Fibroblast of skin of abdomen (primary cell): Measurements from ENCODE around the gene STK4.

Experiments used
- DNase-seq: peaks from one replicate; pipeline ENCODE4 v3.0.0-alpha.2; 2013

STK4 gene

DNA sequence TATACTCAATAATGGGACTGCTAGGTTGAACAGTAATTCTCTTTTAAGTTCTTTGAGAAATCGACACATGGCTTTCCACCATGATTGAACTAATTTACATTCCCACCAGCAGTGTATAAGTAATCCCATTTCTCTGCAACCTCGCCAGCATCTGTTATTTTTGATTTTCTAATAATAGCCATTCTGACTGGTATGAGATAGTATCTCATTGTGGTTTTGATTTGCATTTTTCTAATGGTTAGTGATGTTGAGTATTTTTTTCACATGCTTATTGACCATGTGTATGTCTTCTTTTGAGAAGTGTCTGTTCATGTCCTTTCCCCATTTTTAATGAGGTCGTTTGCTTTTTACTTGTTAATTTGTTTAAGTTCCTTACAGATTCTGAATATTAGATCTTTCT, 66.5 kb downstream of the STK4 start:
- DNase-seq: peak; percentile 48

DNA sequence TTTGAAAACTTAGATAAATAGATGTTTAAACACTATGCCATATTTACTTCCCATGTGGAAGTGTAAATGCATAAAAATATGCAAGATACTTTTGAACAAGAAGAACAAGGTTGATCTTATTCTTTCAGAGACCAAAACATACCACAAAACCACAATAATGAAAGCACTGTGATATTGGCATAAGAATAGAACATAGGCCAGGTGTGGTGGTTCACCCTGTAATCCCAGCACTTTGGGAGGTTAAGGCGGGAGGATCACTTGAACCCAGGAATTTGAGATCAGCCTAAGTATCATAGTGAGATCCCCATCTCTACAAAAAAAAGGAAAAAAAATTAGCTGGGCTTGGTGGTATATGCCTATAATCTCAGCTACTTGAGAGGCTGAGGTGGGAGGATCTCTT, 68.1 kb downstream of the STK4 start:
- no peak for DNase-seq

DNA sequence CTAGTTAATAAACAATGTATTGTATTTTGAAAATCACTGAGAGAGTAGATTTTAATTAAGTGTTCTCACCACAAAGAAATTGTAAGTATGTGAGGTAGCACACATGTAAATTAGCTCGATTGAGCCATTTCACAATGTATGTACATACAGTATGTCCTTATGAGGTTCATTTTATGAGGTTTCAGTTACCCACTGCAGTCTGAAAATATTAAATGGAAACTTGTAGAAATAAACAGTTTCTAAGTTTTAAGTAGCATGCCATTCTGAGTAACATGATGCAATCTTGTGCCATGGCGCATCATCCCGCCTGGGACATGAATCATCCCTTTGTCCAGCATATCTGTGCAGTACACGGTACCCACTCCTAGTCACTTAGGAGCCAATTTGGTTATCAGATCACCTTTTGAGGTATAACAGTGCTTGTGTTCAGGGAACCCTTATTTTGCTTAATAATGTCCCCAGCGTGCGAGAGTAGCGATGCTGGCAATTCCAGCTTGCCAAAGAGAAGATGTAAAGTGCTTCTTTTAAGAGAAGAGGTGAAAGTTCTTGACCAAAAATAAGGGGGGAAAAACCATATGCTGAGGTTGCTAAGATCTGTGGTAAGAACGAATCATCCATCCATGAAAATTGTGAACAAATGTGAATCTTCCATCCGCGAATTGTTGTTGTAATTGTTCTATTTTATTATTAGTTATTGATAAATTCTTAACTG, 69.9 kb downstream of the STK4 start:
- DNase-seq: peak; percentile 62

DNA sequence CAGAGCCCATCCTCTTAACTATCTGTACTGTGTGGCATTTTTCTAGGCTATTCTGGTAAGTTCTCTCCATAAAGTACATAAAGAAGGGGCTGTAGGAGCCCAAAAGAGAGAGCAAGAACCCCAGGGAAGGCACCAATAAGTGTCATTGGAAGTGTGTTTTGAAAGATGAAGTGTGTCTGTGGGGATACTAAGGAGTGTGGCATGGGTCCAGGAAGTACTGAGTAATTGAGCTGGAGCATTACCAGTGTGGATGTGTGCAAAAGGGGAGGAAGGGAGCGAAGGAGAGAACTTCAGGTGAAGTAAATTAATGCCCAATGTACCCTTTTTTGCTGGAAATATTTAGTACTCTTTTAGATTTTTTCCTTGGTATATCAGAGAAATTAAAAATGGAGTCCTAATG, 70.7 kb downstream of the STK4 start:
- peak; percentile 54 for DNase-seq

DNA sequence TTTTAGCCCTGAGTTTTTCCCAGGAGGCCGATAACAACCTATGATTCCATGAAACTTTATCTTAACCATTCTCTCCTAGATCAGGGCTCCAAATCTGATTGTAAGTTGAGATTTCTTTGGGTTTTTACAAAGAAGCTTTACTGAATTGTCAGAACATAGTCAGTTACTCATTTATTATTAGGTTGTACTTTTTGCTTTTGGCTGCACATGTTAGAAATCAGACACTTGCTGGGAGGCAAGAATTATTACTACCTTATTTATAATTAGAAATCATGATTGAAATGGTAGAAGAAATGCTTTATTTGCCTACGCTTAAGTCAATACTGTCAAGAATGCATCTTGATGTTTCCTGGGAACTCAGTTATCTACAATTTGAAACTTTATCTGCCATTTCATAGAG, 71.3 kb downstream of the STK4 start:
- no peak for DNase-seq

DNA sequence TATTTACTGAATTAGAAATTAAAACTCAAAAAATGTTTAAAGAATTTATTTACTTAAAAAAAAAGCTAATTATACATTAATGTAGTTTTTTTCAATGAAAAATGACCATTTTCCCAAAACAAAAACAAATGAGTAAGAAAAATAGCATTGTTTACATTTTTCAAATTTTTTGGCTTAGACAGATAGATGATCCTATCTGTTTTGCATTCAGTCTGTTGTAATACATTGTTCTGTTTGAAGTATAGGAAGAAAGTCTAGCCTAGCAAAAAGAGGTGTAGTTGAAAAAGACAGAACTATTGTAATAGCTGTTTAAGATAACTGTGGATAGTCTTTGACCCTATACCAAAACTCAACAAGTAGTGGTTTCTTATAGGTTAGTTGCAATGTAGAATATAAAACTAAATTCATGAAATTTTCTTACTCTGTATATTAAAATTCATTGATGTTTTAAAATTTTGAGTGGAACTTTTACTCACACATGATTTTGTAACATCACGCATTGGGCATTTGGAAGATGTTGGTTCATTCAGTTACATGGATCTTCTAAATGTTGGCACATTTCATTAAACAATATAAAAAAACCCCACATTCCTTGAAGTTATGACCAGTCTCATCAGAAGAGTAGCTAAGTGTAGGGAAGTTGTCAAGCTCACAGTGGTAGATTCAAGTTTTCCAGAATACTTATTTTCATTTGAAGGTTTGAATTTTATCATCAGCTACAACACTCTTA, 72.6 kb downstream of the STK4 start:
- DNase-seq: no peak

DNA sequence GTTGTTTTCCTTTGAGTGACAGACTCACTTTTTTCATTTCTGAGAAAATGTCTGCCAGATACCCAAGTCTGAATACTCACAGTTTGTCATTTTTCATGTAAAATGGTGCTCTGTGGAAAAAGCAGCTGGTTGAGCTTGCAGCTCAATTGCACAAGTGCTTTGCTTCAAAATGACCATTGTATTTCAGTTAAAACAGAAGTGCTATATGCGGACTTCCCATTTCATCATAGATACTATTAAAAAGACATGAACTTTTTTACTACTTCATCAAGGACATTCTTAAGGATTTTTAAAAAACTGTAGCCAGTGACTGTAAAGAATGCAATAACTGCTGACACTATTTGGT, 73.1 kb downstream of the STK4 start:
- DNase-seq: no peak

DNA sequence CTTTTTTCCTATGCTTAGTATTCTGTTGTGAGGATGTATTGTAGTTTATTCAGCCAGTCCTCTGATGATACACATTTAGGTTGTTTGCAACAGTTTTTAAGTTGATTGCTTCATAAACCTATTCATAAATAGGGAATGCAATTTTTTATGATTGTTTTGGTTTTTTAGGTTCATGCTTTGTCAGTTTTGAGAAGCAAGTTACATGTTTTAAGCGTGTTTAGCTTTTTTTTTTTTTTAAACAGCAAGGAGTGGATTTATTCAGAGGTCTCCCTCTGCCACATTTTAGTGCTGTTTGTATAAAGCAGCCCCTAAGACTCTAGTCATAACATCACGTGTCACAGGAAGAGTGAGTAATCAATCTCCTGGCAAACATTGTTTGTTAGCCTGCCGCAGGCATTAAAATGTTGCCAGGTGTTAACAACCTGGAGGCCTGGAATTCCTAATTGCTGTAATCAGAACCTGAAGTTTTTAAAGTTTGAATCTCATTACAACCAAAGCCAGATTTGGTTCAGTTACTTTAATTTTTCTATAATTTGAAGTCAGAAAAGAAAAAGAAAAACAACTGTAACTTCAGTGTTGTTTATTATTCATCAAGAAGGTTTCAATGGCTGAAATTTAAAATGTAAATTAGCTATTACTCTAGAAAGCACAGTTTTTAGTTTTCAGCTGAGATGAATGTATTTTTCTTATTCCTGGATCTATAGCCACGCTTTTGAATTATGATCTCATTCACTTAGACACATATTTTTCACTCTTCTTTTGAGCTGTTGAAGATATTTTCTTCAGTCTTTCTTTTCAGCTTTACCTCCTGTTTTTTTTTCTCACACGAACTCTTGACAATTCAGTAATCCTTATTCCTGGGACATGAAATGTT, 75.4 kb downstream of the STK4 start:
- DNase-seq: peak; percentile 42

DNA sequence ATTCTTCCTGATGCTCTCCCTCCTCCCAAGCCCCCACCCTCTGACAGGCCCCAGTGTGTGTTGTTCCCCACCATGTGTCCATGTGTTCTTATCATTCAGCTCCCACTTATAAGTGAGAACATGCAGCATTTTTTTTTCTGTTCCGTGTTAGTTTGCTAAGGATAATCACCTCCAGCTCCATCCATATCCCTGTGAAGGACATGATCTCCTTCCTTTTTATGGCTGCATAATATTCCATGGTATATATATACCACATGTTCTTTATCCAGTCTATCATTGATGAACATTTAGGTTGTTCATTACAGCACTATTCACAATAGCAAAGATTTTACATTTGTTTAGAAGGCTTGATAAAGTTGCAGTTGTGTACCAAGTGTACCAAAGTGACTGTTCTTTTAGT, 76.7 kb downstream of the STK4 start:
- DNase-seq: no peak

DNA sequence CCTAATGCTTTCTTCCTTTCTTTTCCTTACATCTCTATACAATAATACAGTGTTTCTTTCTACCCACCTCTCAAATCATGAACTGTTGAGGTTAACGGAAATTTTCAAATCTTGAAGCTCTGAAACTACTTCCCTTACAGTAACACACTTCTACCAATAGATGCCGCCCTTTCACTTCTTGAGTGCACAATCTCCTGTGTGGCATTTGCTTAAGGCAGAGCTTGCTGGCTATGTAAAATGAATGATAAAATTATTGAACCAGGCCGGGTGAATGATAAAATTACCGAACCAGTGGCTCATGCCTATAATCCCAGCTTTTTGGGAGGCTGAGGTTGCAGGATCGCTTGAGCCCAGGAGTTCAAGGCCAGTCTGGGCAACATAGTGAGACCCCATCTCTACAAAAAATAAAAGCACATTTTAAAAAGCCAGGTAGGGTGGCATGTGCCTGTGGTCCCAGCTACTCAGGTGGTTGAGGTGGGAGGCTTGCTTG, 77.8 kb downstream of the STK4 start:
- DNase-seq: peak; percentile 75

DNA sequence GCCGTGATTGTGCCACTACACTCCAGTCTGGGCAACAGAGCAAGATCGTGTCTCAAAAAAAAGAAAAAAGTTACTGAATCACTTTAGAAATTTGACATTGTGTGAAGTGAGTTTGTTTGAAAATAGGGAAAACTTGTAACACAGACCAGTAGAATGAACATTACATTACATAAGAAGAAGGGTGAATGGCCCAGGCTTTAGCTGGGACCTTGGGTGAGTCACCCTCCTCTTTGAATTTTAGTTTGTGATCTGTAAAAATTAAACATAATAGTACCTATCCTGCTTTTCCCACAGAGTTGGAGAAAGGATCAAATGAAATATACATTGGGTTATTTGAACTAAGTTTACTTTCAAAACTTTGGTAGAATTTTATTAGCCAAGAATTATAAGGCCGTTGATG, 78.3 kb downstream of the STK4 start:
- no peak for DNase-seq

DNA sequence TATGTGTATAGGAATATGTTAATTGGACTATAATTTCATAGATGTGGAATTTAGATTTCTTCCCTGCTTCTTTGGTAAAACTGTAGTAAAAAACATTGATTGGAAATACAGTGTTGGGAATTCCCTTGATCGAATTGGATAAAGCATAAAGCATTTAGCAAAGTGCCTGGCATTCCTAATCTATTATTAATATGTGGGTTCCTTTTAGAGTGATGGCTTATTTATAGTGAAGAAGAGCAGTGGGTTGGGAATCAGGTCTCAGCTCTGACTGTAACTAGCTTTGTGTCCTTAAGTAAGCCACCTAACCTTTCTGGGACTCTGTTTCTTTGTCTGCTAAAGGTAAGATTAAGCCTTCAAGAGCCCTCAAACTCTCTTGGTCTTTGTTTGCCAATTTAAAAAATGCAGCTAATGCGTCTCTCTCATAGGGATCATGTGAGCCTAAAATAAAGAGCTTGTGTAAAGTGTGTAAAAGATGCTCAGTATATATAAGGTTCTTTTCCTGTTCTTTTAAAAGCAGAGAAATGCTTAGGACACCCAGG, 81.3 kb downstream of the STK4 start:
- DNase-seq: no peak

DNA sequence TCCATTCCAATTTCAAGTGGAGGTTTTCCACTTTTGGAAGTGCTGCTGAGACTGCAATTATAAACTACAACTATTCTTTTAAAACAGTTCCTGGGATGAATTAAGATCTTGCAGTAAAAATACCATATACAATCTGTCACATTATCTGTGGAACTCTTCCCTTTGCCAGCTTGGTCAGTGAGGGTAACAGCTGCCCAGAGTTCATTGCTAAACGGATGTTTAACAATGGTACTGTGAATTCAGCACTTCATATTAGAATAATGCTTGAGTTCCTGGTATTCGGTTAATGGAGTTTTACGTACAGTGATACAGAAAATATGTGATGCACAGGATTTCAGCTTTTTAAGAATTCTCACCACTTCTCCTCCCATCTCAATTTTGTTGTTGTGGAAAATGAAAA, 83.1 kb downstream of the STK4 start:
- DNase-seq: no peak

DNA sequence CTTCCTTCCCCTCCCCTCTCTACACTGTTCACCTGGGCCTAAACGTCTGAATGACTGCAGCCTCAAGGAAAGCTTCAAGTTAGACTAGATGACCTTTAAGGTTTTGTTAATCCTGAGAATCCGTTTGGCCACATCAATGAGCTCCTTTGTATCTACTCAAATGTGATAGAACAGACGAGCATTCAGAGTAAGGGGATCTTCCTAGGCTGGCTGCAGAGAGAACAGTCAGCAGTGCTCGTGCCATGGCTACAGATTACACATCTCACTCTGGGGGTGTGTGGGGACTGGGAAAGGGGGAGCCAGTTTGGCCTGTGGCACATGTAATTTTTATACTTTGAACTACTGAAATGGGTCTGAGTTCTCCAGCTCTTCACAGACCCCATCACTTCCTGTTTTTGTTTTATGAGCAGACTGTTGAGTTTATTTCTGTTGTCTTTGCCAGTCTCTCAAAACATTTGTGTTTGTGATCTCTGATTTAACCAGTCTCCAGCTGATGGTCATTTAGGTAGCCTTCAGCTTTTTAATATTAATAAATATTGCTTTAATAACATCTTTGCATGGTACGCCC, 83.7 kb downstream of the STK4 start:
- DNase-seq: no peak

DNA sequence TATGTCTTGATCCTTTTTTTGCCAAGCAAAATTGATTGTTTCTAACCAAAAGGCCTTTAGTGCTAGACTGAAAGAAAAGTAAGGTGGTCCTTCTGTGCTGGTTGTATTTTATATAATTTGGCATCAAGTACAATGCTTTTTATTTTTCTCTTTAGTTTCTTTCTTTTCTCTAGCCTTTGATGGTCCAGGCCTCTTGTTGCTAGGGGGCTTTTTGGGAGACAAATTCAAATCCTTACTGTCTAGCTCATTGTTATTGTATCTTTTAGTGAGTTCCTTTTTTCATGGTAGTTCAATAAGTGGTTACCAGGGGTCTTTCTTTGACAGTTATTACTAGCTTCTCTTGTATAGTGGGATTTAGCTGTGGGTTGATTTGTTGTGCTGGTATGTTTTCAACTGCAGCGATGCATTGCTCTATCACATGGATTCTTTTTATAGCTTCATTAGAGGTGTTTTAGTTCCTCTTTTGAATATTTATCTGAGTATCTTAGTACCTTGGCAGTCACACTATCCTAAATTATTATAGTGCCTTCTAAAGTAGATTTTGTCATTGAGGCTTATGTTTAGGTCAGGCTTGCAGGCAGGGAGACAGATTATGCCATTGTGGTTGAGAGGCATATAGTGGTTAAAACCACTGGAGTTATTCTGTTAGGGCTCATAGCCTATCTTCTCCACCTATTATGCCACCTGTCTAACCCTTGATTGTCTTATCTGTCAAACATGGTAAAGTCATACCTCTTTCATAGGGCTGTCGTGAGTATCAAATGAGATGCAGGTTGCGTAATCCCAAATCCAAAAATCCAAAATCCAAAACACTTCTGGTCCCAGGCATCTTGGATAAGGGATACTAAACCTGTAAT, 85.1 kb downstream of the STK4 start:
- DNase-seq: no peak

DNA sequence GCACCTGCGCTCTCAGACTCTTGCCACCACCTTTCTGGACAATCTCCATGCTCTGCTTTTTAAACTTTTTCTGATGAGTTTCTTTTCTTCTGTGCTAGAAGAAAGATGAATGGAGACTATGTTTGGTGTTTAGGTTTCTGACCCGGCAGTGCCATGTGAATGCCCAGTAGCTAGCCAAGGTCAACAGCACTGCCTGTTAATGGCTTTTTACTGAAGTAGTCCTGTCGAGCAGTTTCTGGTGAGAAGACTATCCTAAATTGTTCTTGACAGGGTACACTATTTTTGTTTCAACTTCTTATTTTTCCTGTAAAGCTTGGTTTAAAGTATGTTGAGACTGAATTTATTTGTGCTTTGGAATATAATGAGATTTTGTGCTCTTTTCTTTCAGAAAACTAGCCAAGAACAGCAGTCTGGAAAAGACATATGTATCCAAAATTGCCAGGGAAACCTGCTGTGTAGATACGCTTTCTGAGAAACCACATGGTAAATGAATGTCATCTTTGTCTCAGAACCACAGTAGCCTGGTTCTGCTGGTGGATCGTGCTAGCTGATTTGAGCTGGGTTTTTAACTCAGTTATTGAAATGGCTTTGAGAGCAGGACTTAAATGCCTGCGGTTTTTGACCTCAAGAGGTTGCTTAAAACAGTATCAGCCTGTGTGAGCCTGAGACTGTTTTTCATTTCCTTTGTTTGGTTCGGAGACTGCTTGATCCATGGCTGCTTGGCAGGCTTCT, 86.6 kb downstream of the STK4 start:
- DNase-seq: peak; percentile 82

DNA sequence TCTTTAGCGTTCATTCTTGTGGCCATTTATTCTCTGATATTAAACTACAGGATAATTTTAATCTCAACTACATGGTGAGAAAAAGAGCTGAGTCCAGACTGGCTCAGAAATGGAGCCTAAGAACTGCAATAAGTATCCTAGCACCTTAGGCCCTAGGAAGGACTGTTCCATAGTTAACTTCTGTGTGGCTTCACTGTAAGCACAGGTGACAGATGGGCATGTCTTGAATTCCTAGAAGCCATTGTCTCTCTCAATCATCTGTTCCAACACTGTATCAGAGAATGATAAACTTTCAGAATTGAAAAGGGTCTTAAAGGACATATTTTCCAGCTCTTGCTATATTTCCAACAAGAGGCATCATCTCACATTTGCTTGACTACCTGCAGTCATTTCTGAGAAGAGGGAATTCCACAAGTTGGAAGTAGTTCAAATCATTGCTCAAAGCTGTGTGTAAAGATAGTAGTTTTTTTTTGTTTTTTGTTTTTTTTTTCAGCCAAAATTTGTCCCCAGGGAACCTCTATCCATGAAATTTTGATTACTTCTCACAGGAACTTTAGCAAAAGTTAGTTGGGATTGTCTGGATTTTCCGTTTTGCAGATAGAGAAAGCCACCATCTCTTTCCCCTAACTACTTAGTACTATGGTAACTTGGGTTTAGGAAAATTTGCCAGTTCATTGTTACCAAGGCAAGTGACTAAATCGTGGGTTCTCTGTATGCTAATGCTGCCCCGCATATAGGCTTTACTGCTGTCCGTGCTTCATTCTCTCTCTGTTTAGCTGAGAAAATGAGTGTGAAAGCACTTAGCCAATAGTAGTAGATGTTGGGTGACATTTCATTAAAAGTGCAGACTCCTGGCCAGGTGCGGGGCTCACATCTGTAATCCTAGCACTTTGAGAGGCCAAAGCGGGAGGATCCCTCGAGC, 87.4 kb downstream of the STK4 start:
- DNase-seq: no peak

DNA sequence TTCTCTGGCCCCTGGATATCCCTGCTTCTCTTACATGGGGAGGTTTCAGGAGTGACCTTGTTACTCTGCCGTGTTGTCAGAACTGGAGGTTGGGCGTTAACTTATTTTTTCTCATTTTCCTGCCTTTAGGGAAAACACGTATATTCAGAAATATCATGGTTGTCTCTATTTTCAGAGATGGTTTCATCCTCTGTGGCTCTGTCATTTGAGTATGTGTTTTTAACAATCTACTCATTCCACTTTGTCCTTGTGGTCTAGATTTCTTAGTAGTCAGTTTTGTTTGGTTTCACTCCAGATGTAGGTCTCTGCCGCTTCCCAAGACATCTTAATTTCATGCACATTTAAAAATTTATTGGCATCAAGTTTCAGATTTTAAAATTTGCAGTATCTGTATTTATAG, 88.7 kb downstream of the STK4 start:
- DNase-seq: no peak

DNA sequence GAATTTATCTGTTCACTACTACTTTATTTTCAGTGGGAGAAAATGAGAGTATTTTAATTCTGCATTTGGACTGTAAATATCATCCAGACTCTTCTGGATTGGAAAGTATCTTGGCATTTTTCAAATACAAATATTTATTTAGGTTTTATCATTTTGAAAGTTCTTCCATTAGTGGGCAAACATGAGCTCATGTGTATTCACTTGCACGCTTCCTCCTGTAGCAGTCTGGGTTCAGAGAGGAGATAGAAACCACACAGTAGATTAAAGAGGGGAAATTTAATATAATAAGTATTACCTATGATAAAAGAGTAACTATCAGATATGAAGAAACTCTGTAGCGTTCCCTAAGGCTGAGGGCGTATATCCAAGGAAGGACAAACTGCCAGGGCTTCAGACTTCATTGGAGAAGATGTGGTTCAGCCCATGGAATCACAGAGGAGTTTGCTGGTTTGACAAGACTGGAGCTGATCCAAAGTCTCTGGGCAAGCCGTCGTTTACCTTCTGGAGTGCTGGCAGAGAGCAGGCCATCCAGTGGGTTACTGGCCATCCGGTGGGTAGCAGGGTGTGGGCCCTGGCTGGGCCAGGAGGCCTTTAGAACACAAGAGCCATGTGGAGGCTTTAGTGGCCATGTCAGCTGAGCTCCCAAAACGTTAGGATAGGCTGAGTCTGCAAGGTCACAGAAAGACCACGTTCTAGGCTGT, 90.3 kb downstream of the STK4 start:
- DNase-seq: no peak
